Kidney glomerular epithelial cell (primary cell): ENCODE measurements around the gene RNF207.
"Not testable (repeated sequence)": the region's sequence is repeated elsewhere in the genome, so short reads cannot be mapped to it uniquely, and the experiment has no call there.

ENCODE experiments used
- DNase-seq: peaks from one replicate; lab custom pipeline; 2025; lab: John Stamatoyannopoulos, UW

The RNF207 gene

DNA sequence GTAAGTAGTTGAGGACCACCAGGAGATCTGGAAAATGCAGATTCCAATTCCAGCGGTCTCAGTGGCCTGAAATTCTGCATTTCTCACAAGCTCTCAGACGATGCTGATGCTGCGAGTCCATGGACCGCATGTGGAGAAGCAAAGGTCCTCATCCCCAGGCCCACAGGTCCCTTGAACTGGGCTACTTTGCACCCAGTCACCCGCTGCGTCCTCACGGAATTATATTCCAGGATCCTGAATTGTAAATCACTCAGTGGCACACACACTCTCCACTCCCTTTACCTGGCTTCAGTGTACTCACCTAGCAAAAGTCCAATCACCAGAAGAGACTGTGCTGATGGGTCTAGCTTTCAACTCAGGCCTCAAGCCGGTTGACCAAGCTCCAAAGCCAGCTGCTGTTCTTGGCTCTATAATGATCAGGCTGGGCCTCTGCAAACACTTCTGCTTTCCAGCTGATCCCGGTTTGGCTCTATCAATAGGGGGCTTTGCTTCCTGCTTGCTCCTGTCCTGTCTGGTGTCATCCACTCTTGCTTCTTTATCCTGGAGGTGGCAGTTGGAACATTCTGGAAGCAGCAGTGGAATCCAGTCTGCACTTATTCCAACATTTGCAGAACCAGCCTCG is 5.6 kb upstream of the RNF207 start:
- DNase-seq = no peak

GRCh38 chr1:6202256-6202655 is 3.7 kb upstream of the RNF207 start:
- no peak for DNase-seq

GRCh38 chr1:6206520-6206855 is 569 bp downstream of the RNF207 start:
- DNase-seq = no peak

- no peak for DNase-seq
Observed at GRCh38 chr1:6207075-6207885, 1.4 kb downstream of the RNF207 start.

DNA sequence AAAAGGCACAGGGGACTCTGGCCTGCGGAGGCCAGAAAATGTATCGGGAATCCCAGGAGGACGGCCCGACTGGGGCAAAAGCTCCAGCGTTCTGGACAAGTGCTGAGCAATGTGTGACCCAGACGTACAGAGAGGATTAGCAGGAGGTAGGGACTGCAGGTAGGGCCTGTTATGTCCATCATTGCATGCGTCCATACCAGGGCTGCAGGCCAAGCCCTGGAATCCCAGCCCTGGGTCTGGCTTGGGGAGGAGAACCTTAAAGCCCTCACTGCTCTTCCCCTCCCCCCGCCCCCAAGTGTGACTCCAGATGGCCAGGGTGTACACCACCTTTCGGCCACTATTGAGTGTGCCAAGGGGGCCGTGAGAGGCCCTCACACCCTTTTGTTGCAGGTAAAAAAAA is 2.0 kb downstream of the RNF207 start:
- no peak for DNase-seq

GRCh38 chr1:6208723-6209660 is 3.1 kb downstream of the RNF207 start:
- no peak for DNase-seq

DNA sequence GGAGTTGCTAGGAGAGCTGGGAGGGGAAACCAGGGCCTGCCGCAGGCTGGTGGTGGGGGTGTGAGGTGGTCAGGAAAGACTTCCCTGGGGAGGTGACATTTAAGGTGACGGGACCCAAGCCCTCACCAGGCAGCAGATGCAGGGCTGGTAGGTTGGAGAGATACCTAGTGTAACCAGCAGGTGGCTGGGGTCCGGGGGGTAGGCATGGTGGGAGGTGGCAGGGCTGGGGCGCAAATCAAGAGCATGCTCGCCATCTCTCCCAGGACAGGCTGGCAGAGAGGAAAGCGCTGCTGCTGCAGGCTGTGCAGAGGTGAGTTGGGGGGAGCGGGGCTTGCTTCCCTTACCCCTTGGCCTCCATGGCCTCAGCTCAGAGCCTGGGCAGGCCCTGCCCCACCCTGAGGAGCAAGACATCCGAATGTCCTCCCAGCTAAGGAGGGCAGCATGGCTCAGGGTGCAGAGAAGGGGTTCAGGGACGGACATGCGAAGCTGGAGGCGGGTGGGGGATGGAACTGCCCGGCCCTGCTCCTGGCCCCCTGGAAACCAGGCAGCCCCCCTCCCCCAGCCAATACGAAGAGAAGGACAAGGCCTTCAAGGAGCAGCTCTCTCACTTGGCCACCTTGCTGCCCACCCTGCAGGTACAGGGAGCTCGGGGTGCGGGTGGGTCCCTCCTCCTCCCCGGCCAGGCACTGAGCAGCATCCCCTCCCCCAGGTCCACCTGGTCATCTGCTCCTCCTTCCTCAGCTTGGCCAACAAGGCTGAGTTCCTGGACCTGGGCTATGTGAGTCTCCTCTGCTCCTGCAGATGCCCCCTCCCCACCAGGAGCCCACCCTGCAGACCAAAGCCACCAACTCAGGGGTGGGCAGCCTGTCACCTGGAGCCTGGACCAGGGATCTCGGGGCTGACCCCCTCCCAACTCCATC is 4.0 kb downstream of the RNF207 start:
- DNase-seq = no peak

- no peak for DNase-seq
Observed at GRCh38 chr1:6210591-6211355, 4.9 kb downstream of the RNF207 start.

DNA sequence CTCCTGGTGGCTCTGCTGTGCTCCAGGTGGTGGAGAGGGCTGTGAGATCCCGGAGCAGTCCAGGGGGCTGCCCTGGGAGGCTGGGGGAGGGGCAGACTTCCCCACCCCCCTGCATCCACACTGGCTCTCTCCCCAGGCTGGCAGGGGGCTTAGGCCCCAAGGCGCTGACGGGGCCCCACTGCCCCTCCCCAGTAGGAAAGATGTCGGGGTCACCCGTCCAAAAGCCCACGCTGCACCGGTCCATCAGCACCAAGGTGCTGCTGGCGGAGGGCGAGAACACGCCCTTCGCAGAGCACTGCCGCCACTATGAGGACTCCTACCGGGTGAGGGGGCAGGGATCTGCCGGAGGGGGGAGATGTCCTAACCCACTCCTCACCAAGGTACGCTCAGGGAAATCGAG is 5.8 kb downstream of the RNF207 start:
- DNase-seq = no peak

DNA sequence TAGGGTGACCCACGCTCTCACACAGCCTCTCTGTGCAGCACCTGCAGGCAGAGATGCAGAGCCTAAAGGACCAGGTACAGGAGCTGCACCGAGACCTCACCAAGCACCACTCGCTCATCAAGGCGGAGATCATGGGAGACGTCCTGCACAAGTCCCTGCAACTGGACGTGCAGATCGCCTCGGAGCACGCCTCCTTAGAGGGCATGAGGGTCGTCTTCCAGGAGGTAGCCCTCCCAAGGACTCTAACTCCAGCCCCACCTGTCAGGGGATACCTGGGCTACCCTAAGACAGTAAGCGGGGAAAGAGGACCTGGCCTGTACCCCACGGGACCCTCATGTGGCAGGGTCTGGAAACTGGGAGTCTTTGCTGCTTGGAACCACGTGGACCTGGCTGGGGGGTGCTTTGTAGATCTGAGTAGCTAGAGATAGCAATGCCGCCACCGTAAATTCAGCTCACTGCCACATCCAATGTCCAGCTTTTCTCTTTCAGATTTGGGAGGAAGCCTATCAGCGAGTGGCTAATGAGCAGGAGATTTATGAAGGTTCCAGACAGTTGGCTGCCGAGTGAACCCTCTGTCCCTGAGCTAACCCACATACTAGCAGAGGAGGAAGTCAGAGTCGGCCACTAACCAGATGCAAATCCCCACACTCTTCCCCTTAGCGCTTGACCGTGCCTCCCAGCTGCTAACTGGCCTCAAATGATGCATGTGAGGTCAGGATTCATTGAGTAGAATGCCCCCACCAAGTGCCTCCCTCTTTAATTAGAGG is 6.5 kb downstream of the RNF207 start:
- DNase-seq = no peak

DNA sequence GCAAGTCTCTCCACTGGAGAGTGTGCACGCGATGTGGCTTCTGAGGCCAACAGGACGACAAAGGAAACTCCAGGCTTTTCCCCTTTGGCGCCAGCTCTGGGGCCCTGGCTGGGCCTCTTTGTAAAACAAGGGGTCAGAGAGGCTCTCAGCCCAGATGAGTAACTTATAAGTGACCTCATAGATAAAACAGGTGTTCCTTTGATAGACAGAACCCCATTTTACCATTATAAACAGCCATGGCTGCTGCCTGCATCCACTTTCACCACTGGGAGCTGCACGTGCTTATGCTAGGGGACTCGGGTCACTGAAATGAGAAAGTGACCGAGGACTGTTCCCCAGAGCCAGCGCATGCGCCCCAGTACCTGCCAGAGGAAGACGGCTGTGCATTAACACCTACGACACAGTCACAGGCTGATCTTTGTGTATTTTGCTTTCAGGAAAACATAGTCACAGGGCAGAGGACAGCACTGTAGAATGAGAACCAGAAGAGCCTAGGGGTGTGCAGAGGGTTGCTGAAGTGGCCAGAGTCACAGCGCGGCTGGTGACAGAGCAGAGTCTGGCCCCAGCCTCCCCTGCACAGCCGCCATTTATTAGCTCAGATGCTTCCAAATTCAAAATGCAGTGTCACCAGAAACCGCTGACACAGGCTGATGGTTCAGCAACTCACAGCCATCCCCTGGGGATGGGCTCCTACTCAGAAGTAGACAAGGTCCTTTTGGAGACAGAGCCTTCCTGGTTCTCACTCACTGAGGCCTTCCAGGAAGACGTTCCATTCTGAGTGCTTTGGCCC is 12.7 kb downstream of the RNF207 start:
- DNase-seq = no peak

DNA sequence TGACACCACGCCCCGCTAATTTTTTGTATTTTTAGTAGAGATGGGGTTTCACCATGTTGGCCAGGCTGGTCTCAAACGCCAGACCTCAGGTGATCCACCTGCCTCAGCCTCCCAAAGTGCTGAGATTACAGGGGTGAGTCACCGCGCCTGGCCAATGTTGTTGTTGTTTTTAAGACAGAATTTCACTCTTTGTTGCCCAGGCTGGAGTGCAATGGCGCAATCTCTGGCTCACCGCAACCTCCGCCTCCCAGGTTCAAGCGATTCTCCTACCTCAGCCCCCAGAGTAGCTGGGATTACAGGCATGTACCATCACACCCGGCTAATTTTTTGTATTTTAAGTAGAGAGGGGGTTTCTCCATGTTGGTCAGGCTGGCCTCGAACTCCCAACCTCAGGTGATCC is 13.7 kb downstream of the RNF207 start:
- DNase-seq = not testable (repeated sequence)

GRCh38 chr1:6220236-6220635 is 14.3 kb downstream of the RNF207 start:
- DNase-seq = peak; percentile 11

- DNase-seq = no peak
Observed at GRCh38 chr1:6221210-6221784, 15.4 kb downstream of the RNF207 start.

GRCh38 chr1:6222636-6223035 is 16.7 kb downstream of the RNF207 start:
- DNase-seq = no peak

DNA sequence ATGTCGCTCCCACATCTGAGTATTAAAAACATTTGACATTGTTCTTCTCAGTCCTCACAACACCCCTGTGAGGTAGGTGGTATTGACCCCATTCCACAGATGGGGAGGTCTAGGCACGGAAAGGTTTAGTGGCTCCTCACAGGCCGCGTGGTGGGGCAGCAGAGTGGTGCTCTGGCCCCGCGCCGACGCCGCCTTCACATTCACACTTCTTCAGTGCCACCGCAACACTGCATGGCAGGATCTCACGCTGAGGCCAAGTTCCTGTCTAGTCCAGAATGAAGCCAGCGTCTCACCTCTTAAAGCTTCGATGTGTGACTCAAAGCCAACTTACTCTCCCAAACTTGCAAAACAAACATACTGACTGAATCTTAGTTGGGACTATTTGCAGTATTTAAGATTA is 17.7 kb downstream of the RNF207 start:
- no peak for DNase-seq

- DNase-seq = no peak
Observed at GRCh38 chr1:6224718-6225117, 18.8 kb downstream of the RNF207 start.

GRCh38 chr1:6225651-6226050 is 19.7 kb downstream of the RNF207 start:
- DNase-seq = no peak

GRCh38 chr1:6233376-6233775 is 27.5 kb downstream of the RNF207 start:
- no peak for DNase-seq
